Aorta (tissue), 5 donors: ENCODE data around the gene SLC2A13. TPM values are rescaled to one million over a fixed set of nuclear protein-coding genes. Genes with fewer than 3 reads are reported as not detected.
"Not testable (repeated sequence)": the region's sequence is repeated elsewhere in the genome, so short reads cannot be mapped to it uniquely, and the experiment has no call there.

Source experiments
- ATAC-seq: fragments of 200-7000 bp; cut with Tn5 transposase; one replicate; pipeline ENCODE4 v1.9.1; 2022; ENCODE audit warnings: moderate library complexity; ENCODE audit not compliant: low FRiP score
- DNase-seq, 2 donors: peaks; one replicate each; pipeline ENCODE4 v3.0.0-alpha.2; 2020
- H3K27ac ChIP-seq, 2 donors: one replicate each; pipeline ENCODE4 v1.5.1; 2013; ENCODE audit warnings: low read length in 2 of 2, mild to moderate bottlenecking in 2 of 2, moderate library complexity in 2 of 2, control low read depth in 1 of 2, inconsistent platforms in 1 of 2, low read depth in 1 of 2
- H3K27me3 ChIP-seq, 2 donors: one replicate each; pipeline ENCODE4 v1.6.1; 2013; ENCODE audit warnings: control low read depth in 1 of 2, low read length in 1 of 2, mild to moderate bottlenecking in 1 of 2, moderate library complexity in 1 of 2; ENCODE audit not compliant: insufficient read depth in 2 of 2, control insufficient read depth in 1 of 2
- H3K36me3 ChIP-seq, 2 donors: one replicate each; pipeline ENCODE4 v1.6.1; 2013; ENCODE audit warnings: control low read depth in 1 of 2, low read length in 1 of 2, mild to moderate bottlenecking in 1 of 2; ENCODE audit not compliant: insufficient read depth in 2 of 2, control insufficient read depth in 1 of 2
- H3K4me1 ChIP-seq, 2 donors: one replicate each; pipeline ENCODE4 v1.6.1; 2013; ENCODE audit warnings: low read length in 2 of 2, control low read depth in 1 of 2, mild to moderate bottlenecking in 1 of 2, moderate library complexity in 1 of 2; ENCODE audit not compliant: insufficient read depth in 2 of 2, control insufficient read depth in 1 of 2
- H3K4me3 ChIP-seq, 2 donors: one replicate each; pipeline ENCODE4 v1.5.1; 2013; ENCODE audit warnings: low read length in 2 of 2, control low read depth in 1 of 2, mild to moderate bottlenecking in 1 of 2
- H3K9me3 ChIP-seq: one replicate; pipeline ENCODE4 v1.6.1; 2013; ENCODE audit warnings: mild to moderate bottlenecking, low read length; ENCODE audit not compliant: control insufficient read depth
- WGBS, 2 donors: extraction: QIAGEN DNeasy Blood & Tissue Kit; methylation state at CpG; one replicate each; pipeline ENCODE4 v1.1.7; 2013; 5-methylcytosine and 5-hydroxymethylcytosine counted together
- intact Hi-C, 2 donors: fragments of 100-400 bp; cut with DNase I; formaldehyde crosslinking; loops; one replicate each; pipeline versions ENCODE4 v1.14.2 to v1.15.0; 2022
- polyA plus RNA-seq, 2 donors: library from polyadenylated mRNA; stranded (reverse); fragments of 200-250 nt; gene quantifications; one replicate each; pipeline ENCODE4 v1.2.3, GENCODE V29; 2013
- total RNA-seq, 2 donors: library from RNA; stranded (reverse); fragmentation: NEBNext Ultra II Directional; extraction: Animal tissue kit (Norgen Biotek cat#: 25700); gene quantifications; one replicate each; pipeline ENCODE4 v1.2.1, GENCODE V29; 2021
- donor health status: healthy with polysubstance abuse.
- donor health status: Bipolar disorder and iron deficiency.
- donor health status: DM: no; HTN: no; CAD: no.
- donor health status: DM: no; HTN: no; CAD: no.
- donor health status: DM: yes; HTN: yes; CAD: no.

The SLC2A13 gene
- total and polyA plus RNA-seq, 4 donors: 1.1 to 11.4 (median 5.9) TPM

GRCh38 chr12:39905152-39905551, 200.7 kb downstream of the SLC2A13 start:
- Histone ChIP-seq H3K9me3 (no peaks in the 10 kb centered on the region), H3K27me3 (no peaks in the 10 kb centered on the region), H3K36me3 (no peaks in the 10 kb centered on the region), H3K4me1 (peaks cover 2% of the 10 kb centered on the region in 2 donors), H3K27ac (no peak overlapping the region), H3K4me3 (no peak overlapping the region)
- WGBS, 2 donors: 84 to 86% methylated on average over 1 of the region's 1 CpG
- DNase-seq: peak in 1 of 2 donors; percentile 48
- intact Hi-C loops: no loop called here
- ATAC-seq: peak; percentile 67

- Histone ChIP-seq H3K27ac (no peak overlapping the region), H3K27me3 (no peaks in the 10 kb centered on the region), H3K9me3 (no peaks in the 10 kb centered on the region), H3K36me3 (no peaks in the 10 kb centered on the region), H3K4me1 (peaks cover 2% of the 10 kb centered on the region in 2 donors), H3K4me3 (no peak overlapping the region)
- WGBS, 2 donors: 89 to 94% methylated on average over 2 of the region's 2 CpGs
- DNase-seq (no peak), ATAC-seq (no peak)
- intact Hi-C loops: no loop called here
Measured at GRCh38 chr12:39902821-39903220, 203.1 kb downstream of the SLC2A13 start.

- Histone ChIP-seq H3K4me1 (no peaks in the 10 kb centered on the region), H3K27me3 (no peaks in the 10 kb centered on the region), H3K27ac (no peak overlapping the region), H3K36me3 (no peaks in the 10 kb centered on the region), H3K4me3 (no peak overlapping the region), H3K9me3 (no peaks in the 10 kb centered on the region)
- no peak for DNase-seq
- WGBS, 2 donors: 77 to 89% methylated on average over 1 of the region's 1 CpG
- no peak for ATAC-seq
- intact Hi-C loops: no loop called here
Measured at GRCh38 chr12:39897315-39897714, 208.6 kb downstream of the SLC2A13 start.

GRCh38 chr12:39893388-39893787, 212.5 kb downstream of the SLC2A13 start:
- 96 to 99% methylated on average over 6 of the region's 6 CpGs for WGBS, 2 donors
- H3K27ac ChIP-seq, ATAC-seq, H3K4me3 ChIP-seq, H3K36me3 ChIP-seq, H3K9me3 ChIP-seq, H3K27me3 ChIP-seq, DNase-seq, intact Hi-C loops, H3K4me1 ChIP-seq: not testable (repeated sequence)

- Histone ChIP-seq H3K9me3 (no peaks in the 10 kb centered on the region), H3K4me1 (peaks cover 0 to 2% of the 10 kb centered on the region in 2 donors), H3K27me3 (no peaks in the 10 kb centered on the region), H3K4me3 (no peak overlapping the region), H3K27ac (no peak overlapping the region), H3K36me3 (no peaks in the 10 kb centered on the region)
- WGBS, 2 donors: 28 to 32% methylated on average over 3 of the region's 3 CpGs
- DNase-seq (no peak), ATAC-seq (no peak)
- intact Hi-C loops: no loop called here
Measured at GRCh38 chr12:39892146-39892545, 213.7 kb downstream of the SLC2A13 start.

GRCh38 chr12:39887856-39888255, 218.0 kb downstream of the SLC2A13 start:
- intact Hi-C loops: no loop called here
- ATAC-seq (no peak), DNase-seq (no peak)
- Histone ChIP-seq H3K4me1 (peaks cover 0 to 2% of the 10 kb centered on the region in 2 donors), H3K27me3 (no peaks in the 10 kb centered on the region), H3K4me3 (no peak overlapping the region), H3K9me3 (no peaks in the 10 kb centered on the region), H3K27ac (no peak overlapping the region), H3K36me3 (no peaks in the 10 kb centered on the region)
- 95 to 97% methylated on average over 1 of the region's 1 CpG for WGBS, 2 donors

- no peaks in the 10 kb centered on the region for H3K9me3 ChIP-seq
- DNase-seq (no peak), ATAC-seq (no peak)
- no peak overlapping the region for H3K27ac ChIP-seq
- intact Hi-C loops: no loop called here
- 94 to 96% methylated on average over 3 of the region's 3 CpGs for whole genome bisulfite sequencing, 2 donors
- H3K27me3 ChIP-seq: no peaks in the 10 kb centered on the region
- H3K4me1 ChIP-seq: no peaks in the 10 kb centered on the region
- no peaks in the 10 kb centered on the region for H3K36me3 ChIP-seq
- no peak overlapping the region for H3K4me3 ChIP-seq
Measured at GRCh38 chr12:39886106-39886505, 219.8 kb downstream of the SLC2A13 start.

- H3K4me3 ChIP-seq: no peak overlapping the region
- intact Hi-C loops: no loop called here
- H3K36me3 ChIP-seq: no peaks in the 10 kb centered on the region
- peaks cover 1% of the 10 kb centered on the region for H3K9me3 ChIP-seq
- no peaks in the 10 kb centered on the region for H3K27me3 ChIP-seq
- DNase-seq: no peak
- H3K4me1 ChIP-seq: no peaks in the 10 kb centered on the region
- 98% methylated on average over 2 of the region's 2 CpGs for WGBS, 2 donors
- ATAC-seq: no peak
- no peak overlapping the region for H3K27ac ChIP-seq
Measured at GRCh38 chr12:39884616-39885125, 221.2 kb downstream of the SLC2A13 start.

GRCh38 chr12:39883411-39883810, 222.5 kb downstream of the SLC2A13 start:
- intact Hi-C loops: no loop called here
- WGBS, 2 donors: 36 to 37% methylated on average over 2 of the region's 2 CpGs
- H3K27ac ChIP-seq: no peak overlapping the region
- no peaks in the 10 kb centered on the region for H3K27me3 ChIP-seq
- H3K9me3 ChIP-seq: peaks cover 1% of the 10 kb centered on the region
- ATAC-seq (no peak), DNase-seq (no peak)
- H3K4me1 ChIP-seq: no peaks in the 10 kb centered on the region
- no peak overlapping the region for H3K4me3 ChIP-seq
- no peaks in the 10 kb centered on the region for H3K36me3 ChIP-seq
